Measurements from ENCODE around the gene SLC35A5.

Gene SLC35A5

DNA sequence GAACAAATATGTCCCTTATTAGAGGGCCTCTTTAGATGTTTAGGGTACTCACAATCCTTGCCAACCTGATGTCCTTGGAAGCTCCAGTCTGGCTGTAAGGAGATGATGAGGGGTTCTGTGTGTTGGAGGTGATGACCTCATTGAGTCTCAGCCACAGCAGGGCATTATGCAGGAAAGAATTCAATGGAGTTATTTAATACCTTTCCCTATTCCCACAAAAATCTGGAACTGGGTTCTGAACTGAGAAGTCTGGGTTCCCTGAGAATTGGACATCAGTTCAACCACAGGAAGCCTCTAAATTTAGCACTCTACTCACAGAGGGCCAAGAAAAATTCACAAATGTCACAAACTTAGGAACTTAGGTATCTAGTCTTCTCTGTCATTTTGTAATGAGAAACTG lies 36.9 kb downstream of the SLC35A5 start:
- ATAC-seq (no peak), DNase-seq (ENCODE audit: low spot score in 2 of 2) (no peak)
- no peak overlapping the region for H3K4me3 Mint-ChIP-seq
- H3K9me3 Mint-ChIP-seq, result no peaks in the 10 kb centered on the region
- H3K4me1 Mint-ChIP-seq, result peaks cover 9% of the 10 kb centered on the region
- no peak overlapping the region for H3K27ac Mint-ChIP-seq
- H3K36me3 Mint-ChIP-seq, result no peaks in the 10 kb centered on the region

DNA sequence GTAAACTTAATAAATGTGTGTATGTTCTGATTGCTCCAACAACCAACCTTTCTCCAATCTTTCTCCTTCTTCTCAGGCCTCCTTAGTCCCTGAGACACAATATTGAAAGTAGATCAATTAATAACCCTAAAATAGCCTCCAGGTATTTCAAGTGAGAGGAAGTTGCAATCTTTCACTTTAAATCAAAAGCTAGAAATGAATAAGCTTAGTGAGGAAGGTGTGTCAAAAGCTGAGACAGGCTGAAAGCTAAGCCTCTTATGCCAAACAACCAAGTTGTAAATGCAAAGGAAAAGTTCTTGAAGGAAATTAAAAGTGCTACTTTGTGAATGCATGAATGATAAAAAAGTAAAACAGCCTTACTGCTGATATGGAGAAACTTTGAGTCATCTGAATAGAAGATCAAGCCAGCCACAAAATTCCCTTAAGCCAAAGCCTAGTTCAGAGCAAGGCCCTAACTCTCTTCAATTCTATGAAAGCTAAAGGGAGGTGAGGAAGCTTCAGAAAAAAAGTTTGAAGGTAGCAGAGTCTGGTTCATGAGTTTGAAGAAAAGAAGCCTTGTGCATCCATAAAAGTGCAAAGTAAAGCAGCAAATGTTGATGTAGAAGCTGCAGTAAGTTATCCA lies 40.5 kb downstream of the SLC35A5 start:
- Mint-ChIP-seq H3K4me1 (peaks cover 9% of the 10 kb centered on the region), H3K36me3 (no peaks in the 10 kb centered on the region), H3K4me3 (no peak overlapping the region), H3K9me3 (no peaks in the 10 kb centered on the region), H3K27ac (no peak overlapping the region)
- no peak for DNase-seq (ENCODE audit: low spot score in 2 of 2)
- no peak for ATAC-seq

DNA sequence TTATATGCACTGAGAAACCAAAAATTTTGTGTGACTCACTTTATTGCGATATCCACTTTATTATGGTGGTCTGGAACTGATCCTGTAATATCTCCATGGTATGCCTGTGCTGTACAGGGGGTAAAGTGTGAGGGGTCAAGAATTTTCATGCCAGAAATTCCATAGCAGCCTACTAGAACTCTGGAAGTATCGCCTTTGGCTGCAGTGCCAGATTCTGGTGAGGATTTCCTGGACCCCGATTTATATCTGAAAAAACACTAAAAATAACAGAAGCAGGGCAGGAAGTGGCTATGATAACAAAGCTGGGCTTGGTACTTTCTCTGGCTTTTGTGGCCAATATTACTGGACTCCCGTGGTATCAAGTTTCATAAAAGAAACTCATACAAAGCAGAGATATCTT lies 42.7 kb downstream of the SLC35A5 start:
- H3K9me3 Mint-ChIP-seq, result no peaks in the 10 kb centered on the region
- H3K27ac Mint-ChIP-seq, result no peak overlapping the region
- no peak overlapping the region for H3K4me3 Mint-ChIP-seq
- no peaks in the 10 kb centered on the region for H3K36me3 Mint-ChIP-seq
- DNase-seq (ENCODE audit: low spot score in 2 of 2), result no peak
- H3K4me1 Mint-ChIP-seq, result peaks cover 9% of the 10 kb centered on the region
- ATAC-seq, result no peak

DNA sequence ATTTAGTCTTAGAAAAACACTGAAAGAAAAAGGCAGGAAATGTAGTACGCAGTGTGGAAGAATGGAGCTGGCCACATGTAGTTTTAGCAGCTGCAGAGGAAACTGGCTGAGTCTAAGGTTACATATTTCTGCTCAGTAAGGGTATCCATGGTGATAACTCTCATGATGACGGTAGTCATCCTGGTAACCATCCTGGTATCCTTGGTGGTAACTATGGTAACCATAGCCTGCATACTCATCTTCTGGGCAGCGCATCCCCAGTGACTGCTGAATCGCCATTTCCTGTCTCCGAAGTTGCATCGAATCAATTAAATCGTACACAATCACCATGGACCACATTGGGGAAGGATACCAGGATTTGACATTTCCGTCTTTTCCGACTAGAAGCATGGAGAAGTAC lies 43.4 kb downstream of the SLC35A5 start:
- ATAC-seq, result peak; percentile 85
- no peaks in the 10 kb centered on the region for H3K9me3 Mint-ChIP-seq

DNA sequence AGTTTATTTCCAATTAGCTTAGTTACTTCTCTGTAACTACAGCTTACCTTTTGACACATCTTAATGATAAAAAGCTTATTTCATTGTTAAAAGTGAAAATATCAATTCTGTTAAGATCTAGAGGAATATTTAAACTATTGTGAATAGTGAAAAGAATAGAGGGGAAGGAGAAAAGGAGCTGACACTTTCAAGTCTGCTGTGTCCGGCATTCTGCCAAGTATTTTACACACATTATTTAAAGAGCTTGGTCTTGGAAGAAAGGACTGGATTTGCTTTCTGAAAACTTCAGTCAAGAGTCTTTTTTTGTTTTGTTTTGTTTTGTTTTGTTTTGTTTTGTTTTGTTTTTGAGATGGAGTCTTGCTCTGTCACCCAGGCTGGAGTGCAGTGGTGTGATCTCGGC lies 44.3 kb downstream of the SLC35A5 start:
- no peak overlapping the region for H3K27ac Mint-ChIP-seq

More for the DNA sequence above, 43.4 kb downstream of the SLC35A5 start:
- Mint-ChIP-seq H3K36me3 (no peaks in the 10 kb centered on the region), H3K4me3 (no peak overlapping the region), H3K4me1 (peaks cover 9% of the 10 kb centered on the region), H3K27ac (no peak overlapping the region)
- DNase-seq (ENCODE audit: low spot score in 2 of 2), result no peak

DNA sequence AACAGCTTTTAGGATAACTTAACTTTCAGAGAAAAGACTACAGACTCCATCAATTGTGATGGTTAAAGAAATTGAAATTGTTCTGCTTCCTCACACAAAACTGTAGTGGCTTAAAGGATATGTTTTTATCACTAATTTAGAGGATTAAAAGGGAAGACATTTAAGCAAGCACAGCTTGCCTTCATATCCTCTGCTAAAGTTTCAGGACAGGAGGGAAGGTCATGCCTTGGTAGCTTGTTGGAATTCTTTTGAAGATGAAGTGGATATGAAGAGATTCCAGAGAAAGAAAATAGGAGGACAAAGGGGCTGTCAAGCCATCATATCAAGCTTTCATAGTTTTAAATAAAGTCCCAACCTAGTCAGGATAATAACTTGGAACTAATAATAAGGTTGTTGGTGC lies 46.0 kb downstream of the SLC35A5 start:
- Mint-ChIP-seq H3K36me3 (no peaks in the 10 kb centered on the region), H3K4me1 (no peaks in the 10 kb centered on the region), H3K4me3 (no peak overlapping the region), H3K27ac (no peak overlapping the region), H3K9me3 (no peaks in the 10 kb centered on the region)
- DNase-seq (ENCODE audit: low spot score in 2 of 2), result no peak
- ATAC-seq, result no peak

More for the DNA sequence above, 44.3 kb downstream of the SLC35A5 start:
- ATAC-seq (no peak), DNase-seq (ENCODE audit: low spot score in 2 of 2) (no peak)
- Mint-ChIP-seq H3K36me3 (no peaks in the 10 kb centered on the region), H3K4me1 (peaks cover 9% of the 10 kb centered on the region), H3K9me3 (no peaks in the 10 kb centered on the region), H3K4me3 (no peak overlapping the region)

DNA sequence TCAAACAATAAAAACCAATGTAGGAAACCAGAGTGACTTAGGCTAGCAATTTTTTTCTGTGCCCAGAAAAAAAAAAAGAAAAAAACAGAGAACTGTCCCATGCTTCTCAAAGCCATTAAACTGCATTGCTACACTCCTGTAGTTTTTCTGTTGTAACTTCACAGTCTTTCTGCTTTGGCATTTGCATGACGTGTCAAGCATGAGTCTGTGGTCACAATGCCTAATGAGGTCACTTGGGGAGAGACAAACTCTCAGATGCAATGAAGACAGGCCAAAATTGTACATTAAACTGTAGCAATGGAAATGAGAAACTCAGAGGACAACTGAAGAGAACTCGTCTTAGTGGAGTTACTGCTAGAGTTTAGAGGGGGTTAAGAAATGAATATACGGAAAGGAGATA lies 48.3 kb downstream of the SLC35A5 start:
- Mint-ChIP-seq H3K9me3 (no peaks in the 10 kb centered on the region), H3K4me3 (no peak overlapping the region), H3K36me3 (no peaks in the 10 kb centered on the region), H3K4me1 (no peaks in the 10 kb centered on the region), H3K27ac (no peak overlapping the region)
- no peak for ATAC-seq
- no peak for DNase-seq (ENCODE audit: low spot score in 2 of 2)

DNA sequence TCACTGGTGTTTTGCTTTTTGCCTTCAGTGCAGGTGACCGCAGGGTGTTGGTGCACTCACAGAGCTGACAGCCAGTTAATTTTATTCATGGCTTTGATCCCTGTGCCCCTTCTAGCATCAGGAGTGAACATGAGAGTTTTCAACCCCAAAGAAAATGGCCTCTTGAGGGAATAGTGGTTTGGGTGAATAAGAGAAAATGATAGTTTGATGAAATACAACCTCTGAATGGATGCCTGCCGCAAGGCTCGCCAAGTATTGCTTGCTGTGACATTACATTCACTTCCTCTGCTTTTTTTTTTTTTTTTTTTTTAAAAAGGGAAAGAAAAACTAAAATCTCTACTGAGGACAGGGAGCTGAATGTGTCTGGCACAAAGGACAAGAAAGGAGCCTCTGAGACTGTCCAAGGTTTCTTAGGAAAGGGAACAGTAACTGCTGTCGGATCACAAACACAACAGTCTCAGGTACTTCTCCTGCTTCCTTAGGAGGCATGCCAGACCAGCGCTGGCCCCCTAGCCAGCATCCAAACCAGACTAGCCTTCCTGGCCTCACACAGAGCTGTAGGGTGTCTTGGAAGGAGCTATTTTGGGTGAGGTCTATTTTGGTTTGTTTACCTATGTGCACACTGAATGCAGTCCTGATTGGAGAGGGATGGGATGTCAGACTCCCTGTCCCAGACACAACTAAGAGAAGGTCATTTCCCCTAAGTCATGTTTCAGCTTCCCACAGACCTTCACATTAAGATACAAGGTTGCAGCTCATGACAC lies 50.1 kb downstream of the SLC35A5 start:
- DNase-seq (ENCODE audit: low spot score in 2 of 2) (no peak), ATAC-seq (no peak)
- H3K36me3 Mint-ChIP-seq, result no peaks in the 10 kb centered on the region
- H3K4me1 Mint-ChIP-seq, result no peaks in the 10 kb centered on the region
- H3K4me3 Mint-ChIP-seq, result no peak overlapping the region
- no peak overlapping the region for H3K27ac Mint-ChIP-seq
- H3K9me3 Mint-ChIP-seq, result no peaks in the 10 kb centered on the region

DNA sequence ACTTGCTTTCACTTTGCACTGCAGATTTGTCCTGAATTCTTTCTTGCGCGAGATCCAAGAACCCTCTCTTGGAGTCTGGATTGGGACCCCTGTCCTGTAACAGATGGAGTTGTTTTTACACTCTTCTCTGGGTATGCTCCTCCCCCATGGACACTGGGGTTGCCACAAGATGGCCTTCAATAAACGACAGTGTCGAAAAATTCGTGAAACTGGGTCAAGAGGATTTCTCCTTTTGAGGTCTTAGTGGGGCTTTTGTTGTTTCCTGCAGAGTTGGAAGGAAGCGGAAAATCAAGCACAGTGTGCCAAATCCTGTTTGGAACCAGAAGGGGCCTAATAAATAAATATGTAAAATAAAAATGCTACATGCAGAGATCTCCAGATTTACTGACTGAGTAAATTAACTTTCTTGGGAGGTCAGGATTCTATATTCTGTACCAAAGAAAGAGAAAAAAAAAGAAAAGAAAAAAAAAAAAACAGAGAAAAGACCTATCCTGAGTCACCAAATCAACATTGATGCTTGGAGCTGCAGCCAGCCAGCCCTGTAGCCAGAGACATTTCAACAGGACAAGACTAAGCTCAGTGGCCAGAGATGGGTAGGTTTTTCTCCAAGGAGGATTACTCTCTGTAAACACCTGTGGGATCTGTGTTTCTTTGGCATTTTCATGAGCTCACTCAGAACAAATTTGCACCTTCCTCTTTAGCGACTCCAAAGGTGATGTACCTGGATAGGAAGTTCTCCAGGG lies 54.3 kb downstream of the SLC35A5 start:
- DNase-seq (ENCODE audit: low spot score in 2 of 2) (no peak), ATAC-seq (no peak)
- Mint-ChIP-seq H3K36me3 (no peaks in the 10 kb centered on the region), H3K4me3 (no peak overlapping the region), H3K9me3 (no peaks in the 10 kb centered on the region), H3K27ac (no peak overlapping the region), H3K4me1 (no peaks in the 10 kb centered on the region)

DNA sequence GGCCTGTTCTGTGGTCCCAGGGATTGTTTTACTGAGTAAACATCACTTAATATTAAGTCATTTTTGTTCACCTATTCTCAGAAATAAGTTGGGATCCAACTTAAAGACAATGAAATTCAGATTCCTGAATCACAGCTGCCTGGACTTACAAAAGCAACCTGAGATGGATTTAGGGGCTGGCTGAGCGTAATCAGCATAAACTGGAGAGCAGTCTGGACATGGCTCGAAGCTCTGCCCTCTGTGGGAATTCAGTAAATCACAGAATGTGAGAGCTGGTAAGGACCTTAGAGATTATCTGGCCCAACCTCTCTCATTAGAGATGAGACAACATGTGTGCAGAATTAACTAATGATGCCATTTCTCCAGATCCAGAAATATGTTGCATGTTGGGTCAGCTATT lies 55.4 kb downstream of the SLC35A5 start:
- H3K27ac Mint-ChIP-seq, result no peak overlapping the region
- ATAC-seq, result no peak
- no peaks in the 10 kb centered on the region for H3K36me3 Mint-ChIP-seq

DNA sequence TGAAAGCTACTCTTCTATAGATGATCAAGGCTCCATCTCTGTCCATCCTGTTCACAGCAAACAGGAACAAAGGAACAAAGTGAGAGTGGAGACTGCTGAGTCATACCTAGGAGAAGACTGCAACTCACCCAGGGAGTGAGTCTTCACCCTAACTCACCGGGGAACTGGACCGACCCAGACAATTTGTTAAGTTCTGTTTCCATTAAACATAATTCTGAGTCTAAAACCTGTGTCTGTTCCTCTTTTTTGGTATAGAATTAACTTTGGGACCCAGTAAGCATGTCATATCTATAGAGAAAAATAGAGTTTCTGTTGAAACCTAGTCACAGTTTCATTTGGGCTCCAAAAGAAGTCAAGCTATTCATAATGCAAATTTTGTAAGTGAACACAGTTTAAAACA lies 57.5 kb downstream of the SLC35A5 start:
- no peaks in the 10 kb centered on the region for H3K4me1 Mint-ChIP-seq
- DNase-seq (ENCODE audit: low spot score in 2 of 2), result peak in 1 of 2 donors; percentile 10
- H3K4me3 Mint-ChIP-seq, result no peak overlapping the region
- ATAC-seq, result no peak
- H3K9me3 Mint-ChIP-seq, result no peaks in the 10 kb centered on the region
- no peak overlapping the region for H3K27ac Mint-ChIP-seq
- no peaks in the 10 kb centered on the region for H3K36me3 Mint-ChIP-seq

More for the DNA sequence above, 55.4 kb downstream of the SLC35A5 start:
- H3K9me3 Mint-ChIP-seq, result no peaks in the 10 kb centered on the region
- no peaks in the 10 kb centered on the region for H3K4me1 Mint-ChIP-seq
- H3K4me3 Mint-ChIP-seq, result no peak overlapping the region
- no peak for DNase-seq (ENCODE audit: low spot score in 2 of 2)

DNA sequence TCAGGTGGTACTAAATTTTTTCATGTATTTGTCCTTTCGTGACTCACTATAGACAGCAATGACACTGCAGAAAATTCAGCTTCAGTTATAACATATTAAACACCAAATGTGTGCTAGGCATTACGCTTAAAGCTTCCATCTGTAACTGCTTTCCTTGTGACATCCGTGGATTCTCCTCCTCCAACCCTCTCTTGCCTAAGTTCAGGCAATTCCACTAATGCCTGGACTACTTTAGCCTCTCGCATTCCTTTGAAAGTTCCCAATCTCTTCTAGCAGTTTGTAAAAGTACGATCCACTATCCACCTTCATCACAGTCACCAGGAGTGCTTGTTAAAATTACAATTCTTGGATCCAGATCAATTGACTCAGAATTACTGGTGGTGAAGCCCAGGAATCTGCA lies 61.4 kb downstream of the SLC35A5 start:
- Mint-ChIP-seq H3K4me3 (no peak overlapping the region), H3K9me3 (no peaks in the 10 kb centered on the region), H3K4me1 (no peaks in the 10 kb centered on the region), H3K27ac (no peak overlapping the region), H3K36me3 (no peaks in the 10 kb centered on the region)
- DNase-seq (ENCODE audit: low spot score in 2 of 2) (no peak), ATAC-seq (no peak)

DNA sequence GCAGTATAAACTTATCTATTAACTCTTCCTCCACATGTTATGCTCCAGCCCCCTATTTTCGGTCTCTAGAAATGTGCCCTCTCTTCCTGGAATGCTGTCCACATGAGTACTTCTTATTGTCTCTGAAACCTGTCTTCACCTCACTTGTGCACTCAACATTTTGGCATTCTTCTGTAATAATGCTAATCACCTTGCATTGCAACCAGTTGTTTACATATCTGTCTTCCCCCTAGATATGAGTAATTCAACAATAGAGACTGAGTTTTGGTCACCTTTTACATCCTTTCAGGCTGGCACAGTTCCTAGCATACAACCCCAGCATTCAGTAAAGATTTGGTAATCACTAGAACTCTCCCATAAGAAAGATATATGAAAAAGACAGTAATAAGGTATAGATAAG lies 61.9 kb downstream of the SLC35A5 start:
- Mint-ChIP-seq H3K9me3 (no peaks in the 10 kb centered on the region), H3K4me3 (no peak overlapping the region), H3K4me1 (no peaks in the 10 kb centered on the region), H3K27ac (no peak overlapping the region), H3K36me3 (no peaks in the 10 kb centered on the region)
- no peak for ATAC-seq
- no peak for DNase-seq (ENCODE audit: low spot score in 2 of 2)

DNA sequence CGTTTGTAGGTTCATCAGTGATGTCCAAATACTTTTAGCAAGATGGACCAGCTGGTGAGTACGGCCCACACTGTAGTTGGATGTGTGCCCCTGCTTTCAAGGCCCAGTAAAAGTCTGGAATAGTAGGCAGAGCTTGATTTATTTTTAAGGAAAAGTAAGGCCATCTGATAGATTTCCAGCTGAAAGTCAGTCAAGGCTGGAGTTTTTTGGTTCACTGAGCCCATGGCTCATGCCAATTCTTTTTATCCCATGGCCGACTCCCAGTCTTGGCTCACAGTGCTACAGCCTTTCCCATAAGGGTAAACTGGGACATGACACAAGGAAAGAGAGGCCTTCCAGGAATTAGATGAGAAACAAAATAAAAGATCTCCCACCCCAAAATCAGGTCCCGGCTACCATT lies 65.6 kb downstream of the SLC35A5 start:
- no peak overlapping the region for H3K4me3 Mint-ChIP-seq
- no peaks in the 10 kb centered on the region for H3K36me3 Mint-ChIP-seq
- H3K27ac Mint-ChIP-seq, result no peak overlapping the region
- H3K9me3 Mint-ChIP-seq, result no peaks in the 10 kb centered on the region
- ATAC-seq, result no peak
- H3K4me1 Mint-ChIP-seq, result no peaks in the 10 kb centered on the region
- DNase-seq (ENCODE audit: low spot score in 2 of 2), result peak in 1 of 2 donors; percentile 22

DNA sequence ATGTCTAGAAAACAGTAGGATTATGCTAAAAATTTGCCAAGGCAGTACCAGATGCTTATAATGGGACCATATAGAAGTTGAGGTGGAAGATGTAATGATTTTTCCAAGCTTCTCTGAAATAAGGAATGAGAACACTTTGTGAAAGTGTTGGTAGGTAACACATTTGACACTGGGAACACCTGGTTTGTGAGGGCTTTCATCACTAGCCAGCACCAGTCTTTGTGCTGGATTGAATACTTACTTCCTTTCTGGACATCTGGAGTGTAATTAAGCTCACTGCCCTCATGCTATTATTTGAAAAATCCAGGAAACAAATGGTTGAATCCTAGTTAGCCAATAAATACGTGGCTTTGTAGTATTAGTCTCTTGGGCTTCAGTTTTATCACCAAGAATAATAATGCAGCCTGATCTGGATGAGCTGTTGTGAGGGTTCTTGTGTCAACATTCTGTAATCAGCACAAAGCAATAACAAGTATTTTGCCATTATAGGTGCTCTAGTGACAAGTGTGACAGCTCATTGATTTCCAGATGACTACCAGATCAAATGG lies 66.1 kb downstream of the SLC35A5 start:
- H3K4me1 Mint-ChIP-seq, result no peaks in the 10 kb centered on the region
- DNase-seq (ENCODE audit: low spot score in 2 of 2) (peak in 1 of 2 donors; percentile 13), ATAC-seq (no peak)
- H3K9me3 Mint-ChIP-seq, result no peaks in the 10 kb centered on the region
- no peak overlapping the region for H3K4me3 Mint-ChIP-seq
- H3K27ac Mint-ChIP-seq, result no peak overlapping the region
- H3K36me3 Mint-ChIP-seq, result no peaks in the 10 kb centered on the region
